Panc1 (cell line): ENCODE measurements around the gene TAB3. TPM values are rescaled to one million over a fixed set of nuclear protein-coding genes. Genes with fewer than 3 reads are reported as not detected.

ENCODE experiments used
- ATAC-seq: fragments of 200-7000 bp; cut with Tn5 transposase; 2 replicates; pipeline ENCODE4 v1.9.1; 2020; ENCODE audit warnings: mild to moderate bottlenecking, moderate library complexity
- BruUV-seq: library from RNA; stranded (reverse); fragments of 400-500 nt; replicated peaks from 2 replicates; lab custom pipeline; 2021; lab: Mats Ljungman, UMichigan
- CTCF ChIA-PET: fragments of 300-600 bp; sonication (Branson Sonifier 250); formaldehyde crosslinking; loops from one replicate; lab custom pipeline; 2022; ENCODE audit warnings: antibody characterized with exemption; lab: Charles Lee
- POLR2A ChIA-PET: fragments of 300-600 bp; sonication (Branson Sonifier 250); formaldehyde crosslinking; loops from one replicate; lab custom pipeline; 2022; ENCODE audit warnings: antibody characterized with exemption; lab: Charles Lee
- DNase-seq: peaks from one replicate; pipeline ENCODE4 v3.0.0-alpha.2; 2010; ENCODE audit warnings: low read depth, low spot score
- H3K27ac ChIP-seq: 2 replicates; pipeline ENCODE4 v1.5.1; 2011; ENCODE audit warnings: mild to moderate bottlenecking, low read length, inconsistent platforms
- H3K27me3 ChIP-seq: fragments of 200-500 bp; sonication (Bioruptor generic); 2 replicates; pipeline ENCODE4 v1.6.0; 2014; ENCODE audit warnings: low read length, inconsistent platforms; ENCODE audit not compliant: control insufficient read depth, insufficient read depth
- H3K36me3 ChIP-seq: fragments of 200-500 bp; sonication (Bioruptor generic); 2 replicates; pipeline ENCODE4 v1.5.1; 2014; ENCODE audit warnings: inconsistent platforms, mild to moderate bottlenecking, low read length, moderate library complexity; ENCODE audit not compliant: control insufficient read depth, insufficient read depth
- H3K4me1 ChIP-seq: 2 replicates; pipeline ENCODE4 v1.5.1; 2011; ENCODE audit warnings: inconsistent platforms, mild to moderate bottlenecking, low read length, moderate library complexity; ENCODE audit not compliant: control insufficient read depth, insufficient read depth
- H3K4me3 ChIP-seq, 2 experiments: 2 replicates each; pipeline ENCODE4 v1.5.1; 2011 to 2012; ENCODE audit warnings: low read depth in 2 of 2, low read length in 2 of 2, mild to moderate bottlenecking in 2 of 2, inconsistent platforms in 1 of 2, moderate library complexity in 1 of 2
- H3K9me3 ChIP-seq: fragments of 200-500 bp; sonication (Bioruptor generic); 2 replicates; pipeline ENCODE4 v1.5.1; 2014; ENCODE audit warnings: low read depth, mild to moderate bottlenecking, inconsistent platforms, low read length, moderate library complexity; ENCODE audit not compliant: control insufficient read depth, insufficient read depth
- CTCF ChIP-seq: fragments of 450-650 bp; IDR thresholded peaks from 2 replicates; pipeline ENCODE4 v1.5.1; 2017; ENCODE audit warnings: mild to moderate bottlenecking
- POLR2AphosphoS5 ChIP-seq: IDR thresholded peaks from 2 replicates; pipeline ENCODE4 v1.6.1; 2012; ENCODE audit warnings: mild to moderate bottlenecking, low read depth, low read length, moderate library complexity
- REST ChIP-seq, 2 experiments: IDR thresholded peaks; 2 replicates each; pipeline ENCODE4 v1.6.1; 2011 to 2012; ENCODE audit warnings: low read depth in 2 of 2, control low read depth in 1 of 2, low read length in 1 of 2, mild to moderate bottlenecking in 1 of 2, moderate library complexity in 1 of 2; ENCODE audit not compliant: insufficient read depth in 1 of 2
- SIN3A ChIP-seq: IDR thresholded peaks from 2 replicates; pipeline ENCODE4 v1.6.1; 2012; ENCODE audit warnings: low read depth, mild to moderate bottlenecking, low read length, moderate library complexity, borderline replicate concordance; ENCODE audit not compliant: insufficient read depth
- TCF7L2 ChIP-seq: IDR thresholded peaks from 2 replicates; pipeline ENCODE4 v1.6.1; 2011; ENCODE audit warnings: mild to moderate bottlenecking, low read depth, low read length, inconsistent platforms
- in situ Hi-C: cut with HindIII; loops from 2 replicates; pipeline ENCODE4 v1.10.0; 2016; ENCODE audit warnings: low sequenced_read_pairs, low pct_unique_long_range_greater_than_20kb
- intact Hi-C: fragments of 100-400 bp; cut with micrococcal nuclease; formaldehyde crosslinking; loops from one replicate; pipeline ENCODE4 v1.10.0; 2022; ENCODE audit not compliant: unreplicated experiment
- total RNA-seq: library from RNA; stranded (reverse); gene quantifications from one replicate; pipeline ENCODE4 v1.2.1, GENCODE V29; 2021; ENCODE audit not compliant: unreplicated experiment

TAB3 gene
- total RNA-seq, 1 experiment from 2014 or later: 7.7 TPM

- TF ChIP-seq CTCF: no peak
- no peak for TF ChIP-seq POLR2AphosphoS5
- TF ChIP-seq SIN3A: no peak
- TF ChIP-seq REST (IDR thresholded peaks at IDR 0.05; ENCODE audit: insufficient read depth in 1 of 2, low read depth in 2 of 2, low read length in 1 of 2): no peak
- TF ChIP-seq TCF7L2: no peak
- CTCF ChIA-PET: no interaction called here
- BruUV-seq: no TSS peak
- Histone ChIP-seq H3K36me3 (no peaks in the 10 kb centered on the region), H3K4me3 (no peak overlapping the region), H3K9me3 (no peaks in the 10 kb centered on the region), H3K4me1 (no peaks in the 10 kb centered on the region), H3K27me3 (no peaks in the 10 kb centered on the region), H3K27ac (no peak overlapping the region)
- DNase-seq: no peak
- no peak for ATAC-seq
- intact Hi-C loops (no loop called here), in situ Hi-C loops (no loop called here)
- POLR2A ChIA-PET: no interaction called here
Observed at GRCh38 chrX:30795981-30796958, 92.8 kb downstream of the TAB3 start.

GRCh38 chrX:30794497-30794896, 94.6 kb downstream of the TAB3 start:
- no TSS peak for BruUV-seq
- no peak for TF ChIP-seq CTCF
- TF ChIP-seq TCF7L2: no peak
- no peak for TF ChIP-seq POLR2AphosphoS5
- no peak for TF ChIP-seq SIN3A
- no peak for TF ChIP-seq REST (IDR thresholded peaks at IDR 0.05; ENCODE audit: insufficient read depth in 1 of 2, low read depth in 2 of 2, low read length in 1 of 2)
- Histone ChIP-seq H3K4me1 (no peaks in the 10 kb centered on the region), H3K27me3 (no peaks in the 10 kb centered on the region), H3K4me3 (no peak overlapping the region), H3K36me3 (no peaks in the 10 kb centered on the region), H3K27ac (no peak overlapping the region), H3K9me3 (no peaks in the 10 kb centered on the region)
- in situ Hi-C loops: no loop called here
- intact Hi-C loops: no loop called here
- DNase-seq: no peak
- POLR2A ChIA-PET: no interaction called here
- CTCF ChIA-PET: no interaction called here
- ATAC-seq: no peak
